Measurements from ENCODE around the gene ELOVL6.
"Not testable (repeated sequence)": the region's sequence is repeated elsewhere in the genome, so short reads cannot be mapped to it uniquely, and the experiment has no call there.

Gene ELOVL6

GRCh38 chr4:110124711-110125110, 73.7 kb downstream of the ELOVL6 start:
- DNase-seq (ENCODE audit: low read depth), result no peak

- DNase-seq (ENCODE audit: low read depth), result peak; percentile 59
These were observed 76.2 kb downstream of the ELOVL6 start for GRCh38 chr4:110122201-110122600.

- DNase-seq (ENCODE audit: low read depth), result no peak
These were observed 77.9 kb downstream of the ELOVL6 start for GRCh38 chr4:110120506-110120905.

- peak; percentile 94 for DNase-seq (ENCODE audit: low read depth)
These were observed 78.5 kb downstream of the ELOVL6 start for GRCh38 chr4:110119880-110120279.

GRCh38 chr4:110119337-110119736, 79.1 kb downstream of the ELOVL6 start:
- DNase-seq (ENCODE audit: low read depth), result peak; percentile 44

- no peak for DNase-seq (ENCODE audit: low read depth)
These were observed 86.4 kb downstream of the ELOVL6 start for GRCh38 chr4:110112056-110112455.

- peak; percentile 35 for DNase-seq (ENCODE audit: low read depth)
These were observed 89.0 kb downstream of the ELOVL6 start for GRCh38 chr4:110109455-110109854.

- DNase-seq (ENCODE audit: low read depth), result no peak
These were observed 89.5 kb downstream of the ELOVL6 start for GRCh38 chr4:110108960-110109359.

- DNase-seq (ENCODE audit: low read depth), result no peak
These were observed 90.0 kb downstream of the ELOVL6 start for GRCh38 chr4:110108422-110108821.

GRCh38 chr4:110107866-110108265, 90.5 kb downstream of the ELOVL6 start:
- DNase-seq (ENCODE audit: low read depth), result peak; percentile 86

GRCh38 chr4:110106931-110107296, 91.5 kb downstream of the ELOVL6 start:
- peak; percentile 82 for DNase-seq (ENCODE audit: low read depth)

GRCh38 chr4:110104661-110105060, 93.8 kb downstream of the ELOVL6 start:
- DNase-seq (ENCODE audit: low read depth), result no peak

- DNase-seq (ENCODE audit: low read depth), result no peak
These were observed 98.8 kb downstream of the ELOVL6 start for GRCh38 chr4:110099638-110100037.

GRCh38 chr4:110096405-110096804, 102.0 kb downstream of the ELOVL6 start:
- DNase-seq (ENCODE audit: low read depth), result no peak

- peak; percentile 51 for DNase-seq (ENCODE audit: low read depth)
These were observed 105.8 kb downstream of the ELOVL6 start for GRCh38 chr4:110092646-110093045.

GRCh38 chr4:110091434-110092140, 106.8 kb downstream of the ELOVL6 start:
- DNase-seq (ENCODE audit: low read depth), result peak; percentile 64

- peak; percentile 63 for DNase-seq (ENCODE audit: low read depth)
These were observed 109.7 kb downstream of the ELOVL6 start for GRCh38 chr4:110088670-110089069.

- peak; percentile 79 for DNase-seq (ENCODE audit: low read depth)
These were observed 111.2 kb downstream of the ELOVL6 start for GRCh38 chr4:110087070-110087708.

GRCh38 chr4:110085131-110085530, 113.3 kb downstream of the ELOVL6 start:
- DNase-seq (ENCODE audit: low read depth), result peak; percentile 71

- DNase-seq (ENCODE audit: low read depth), result no peak
These were observed 114.3 kb downstream of the ELOVL6 start for GRCh38 chr4:110084154-110084553.

GRCh38 chr4:110078148-110078547, 120.3 kb downstream of the ELOVL6 start:
- not testable (repeated sequence) for DNase-seq (ENCODE audit: low read depth)

GRCh38 chr4:110076828-110077227, 121.6 kb downstream of the ELOVL6 start:
- DNase-seq (ENCODE audit: low read depth), result not testable (repeated sequence)

GRCh38 chr4:110075891-110076290, 122.5 kb downstream of the ELOVL6 start:
- no peak for DNase-seq (ENCODE audit: low read depth)

All from amniotic epithelial cell (primary cell).